Neural progenitor cell (in vitro differentiated cells): ENCODE data around the gene EDAR. TPM values are rescaled to one million over a fixed set of nuclear protein-coding genes. Genes with fewer than 3 reads are reported as not detected.

ENCODE experiments used
- DNase-seq: peaks from one replicate; pipeline ENCODE4 v3.0.0-alpha.2; 2016; ENCODE audit warnings: low spot score
- H2AFZ ChIP-seq: fragments of 200-600 bp; sonication (generic); replicated peaks from 2 replicates; pipeline ENCODE4 v1.6.1; 2016; ENCODE audit warnings: antibody characterized with exemption
- H3F3A ChIP-seq: fragments of 200-600 bp; sonication (generic); 2 replicates; pipeline ENCODE4 v1.6.1; 2016; ENCODE audit warnings: antibody characterized with exemption, low read depth
- H3K27ac ChIP-seq: fragments of 200-600 bp; sonication (generic); 2 replicates; pipeline ENCODE4 v1.5.1; 2016; ENCODE audit warnings: mild to moderate bottlenecking
- H3K27me3 ChIP-seq: fragments of 200-600 bp; sonication (generic); 2 replicates; pipeline ENCODE4 v1.6.1; 2016; ENCODE audit warnings: mild to moderate bottlenecking, moderate library complexity
- H3K36me3 ChIP-seq: fragments of 200-600 bp; sonication (generic); 2 replicates; pipeline ENCODE4 v1.5.1; 2016
- H3K4me1 ChIP-seq: fragments of 200-600 bp; sonication (generic); 2 replicates; pipeline ENCODE4 v1.6.1; 2016; ENCODE audit warnings: mixed run types
- H3K4me2 ChIP-seq: fragments of 200-600 bp; sonication (generic); 2 replicates; pipeline ENCODE4 v1.6.1; 2016
- H3K4me3 ChIP-seq: fragments of 200-600 bp; sonication (generic); 2 replicates; pipeline ENCODE4 v1.5.1; 2016
- H3K79me2 ChIP-seq: fragments of 200-600 bp; sonication (generic); 2 replicates; pipeline ENCODE4 v1.6.1; 2016; ENCODE audit warnings: low read depth
- H3K9ac ChIP-seq: fragments of 200-600 bp; sonication (generic); 2 replicates; pipeline ENCODE4 v1.6.1; 2016
- H3K9me3 ChIP-seq: fragments of 200-600 bp; sonication (generic); 2 replicates; pipeline ENCODE4 v1.5.1; 2016; ENCODE audit warnings: low read depth
- H4K20me1 ChIP-seq: fragments of 200-600 bp; sonication (generic); 2 replicates; pipeline ENCODE4 v1.6.1; 2016; ENCODE audit warnings: low read depth
- H3K27ac Mint-ChIP-seq: 3 replicates; pipeline ENCODE4 v1.8.0; 2021; ENCODE audit warnings: mixed read lengths
- H3K27me3 Mint-ChIP-seq: 2 replicates; pipeline ENCODE4 v1.8.0; 2022; ENCODE audit warnings: low read depth, mild to moderate bottlenecking, inconsistent platforms, moderate library complexity, mixed read lengths; ENCODE audit not compliant: insufficient read depth
- H3K36me3 Mint-ChIP-seq: 3 replicates; pipeline ENCODE4 v1.8.0; 2021; ENCODE audit warnings: mixed read lengths
- H3K4me1 Mint-ChIP-seq: 3 replicates; pipeline ENCODE4 v1.8.0; 2021; ENCODE audit warnings: mixed read lengths
- H3K4me3 Mint-ChIP-seq: 3 replicates; pipeline ENCODE4 v1.8.0; 2021; ENCODE audit warnings: mild to moderate bottlenecking, moderate library complexity, mixed read lengths
- H3K9me3 Mint-ChIP-seq: 3 replicates; pipeline ENCODE4 v1.8.0; 2020; ENCODE audit warnings: mixed read lengths
- CTCF ChIP-seq: fragments of 200-600 bp; sonication (generic); IDR thresholded peaks from 2 replicates; pipeline ENCODE4 v1.5.1; 2017; ENCODE audit warnings: antibody characterized with exemption, mild to moderate bottlenecking
- EZH2 ChIP-seq: fragments of 200-600 bp; sonication (generic); IDR thresholded peaks from 2 replicates; pipeline ENCODE4 v1.6.1; 2017; ENCODE audit warnings: antibody characterized with exemption, mild to moderate bottlenecking, moderate library complexity
- EZH2phosphoT487 ChIP-seq: fragments of 200-600 bp; sonication (generic); IDR thresholded peaks from 2 replicates; pipeline ENCODE4 v1.6.1; 2017; ENCODE audit warnings: antibody characterized with exemption
- total RNA-seq: library from RNA; depleted of rRNA; stranded (reverse); fragments of >200 nt; gene quantifications from 2 replicates; pipeline ENCODE4 v1.2.3, GENCODE V29; 2015; ENCODE audit warnings: low replicate concordance

EDAR gene
- total RNA-seq, 1 donor from 2014 or later = not detected

- no peak overlapping the region for H3K9ac ChIP-seq
- TF ChIP-seq EZH2 = peak; percentile 63
- TF ChIP-seq CTCF = no peak
- TF ChIP-seq EZH2phosphoT487 = peak; percentile 69
- H3K27me3 Mint-ChIP-seq = peaks cover 15% of the 10 kb centered on the region
- H3K36me3 ChIP-seq = no peaks in the 10 kb centered on the region
- peaks cover 24% of the 10 kb centered on the region for H3K4me1 ChIP-seq
- H3K79me2 ChIP-seq = no peaks in the 10 kb centered on the region
- H3K27ac Mint-ChIP-seq = peak overlapping the region; percentile 83
- peaks cover 36% of the 10 kb centered on the region for H3K4me1 Mint-ChIP-seq
- H3K9me3 ChIP-seq = no peaks in the 10 kb centered on the region
- peaks cover 9% of the 10 kb centered on the region for H3K9me3 Mint-ChIP-seq
- peaks cover 14% of the 10 kb centered on the region for H3F3A ChIP-seq
- H3K27me3 ChIP-seq = peaks cover 49% of the 10 kb centered on the region
- H2AFZ ChIP-seq = peak overlapping the region; percentile 85
- peak overlapping the region; percentile 85 for H3K4me2 ChIP-seq
- H3K4me3 ChIP-seq = peak overlapping the region; percentile 49
- DNase-seq = peak; percentile 66
- H3K27ac ChIP-seq = no peak overlapping the region
- H4K20me1 ChIP-seq = no peaks in the 10 kb centered on the region
- H3K4me3 Mint-ChIP-seq = peak overlapping the region; percentile 75
- peaks cover 5% of the 10 kb centered on the region for H3K36me3 Mint-ChIP-seq
Observed at GRCh38 chr2:109031476-109032228, 42.6 kb upstream of the EDAR start.

- H3K9me3 ChIP-seq = no peaks in the 10 kb centered on the region
- peak overlapping the region; percentile 73 for H3K4me3 Mint-ChIP-seq
- no peaks in the 10 kb centered on the region for H4K20me1 ChIP-seq
- H3K4me1 ChIP-seq = peaks cover 24% of the 10 kb centered on the region
- no peak for DNase-seq
- no peak overlapping the region for H3K27ac Mint-ChIP-seq
- H3K9ac ChIP-seq = no peak overlapping the region
- H2AFZ ChIP-seq = peak overlapping the region; percentile 85
- H3K9me3 Mint-ChIP-seq = peaks cover 9% of the 10 kb centered on the region
- no peaks in the 10 kb centered on the region for H3K36me3 ChIP-seq
- peaks cover 36% of the 10 kb centered on the region for H3K4me1 Mint-ChIP-seq
- H3K79me2 ChIP-seq = no peaks in the 10 kb centered on the region
- H3K36me3 Mint-ChIP-seq = peaks cover 5% of the 10 kb centered on the region
- peaks cover 49% of the 10 kb centered on the region for H3K27me3 ChIP-seq
- H3F3A ChIP-seq = peaks cover 14% of the 10 kb centered on the region
- peak overlapping the region; percentile 49 for H3K4me3 ChIP-seq
- H3K27ac ChIP-seq = no peak overlapping the region
- no peak for TF ChIP-seq CTCF
- no peak for TF ChIP-seq EZH2phosphoT487
- no peak for TF ChIP-seq EZH2
- peak overlapping the region; percentile 85 for H3K4me2 ChIP-seq
- peaks cover 15% of the 10 kb centered on the region for H3K27me3 Mint-ChIP-seq
Observed at GRCh38 chr2:109030870-109031475, 42.0 kb upstream of the EDAR start.

GRCh38 chr2:109029490-109030201 is 40.6 kb upstream of the EDAR start:
- no peak for TF ChIP-seq EZH2
- TF ChIP-seq EZH2phosphoT487 = no peak
- no peak for TF ChIP-seq CTCF
- H3K27me3 Mint-ChIP-seq = peaks cover 15% of the 10 kb centered on the region
- H3K27ac Mint-ChIP-seq = peak overlapping the region; percentile 68

More at GRCh38 chr2:109029490-109030201, 40.6 kb upstream of the EDAR start:
- no peaks in the 10 kb centered on the region for H3K9me3 ChIP-seq
- no peaks in the 10 kb centered on the region for H4K20me1 ChIP-seq
- H3F3A ChIP-seq = peaks cover 14% of the 10 kb centered on the region
- no peak overlapping the region for H3K4me3 ChIP-seq
- H3K9me3 Mint-ChIP-seq = peaks cover 6% of the 10 kb centered on the region
- peak overlapping the region; percentile 50 for H3K4me2 ChIP-seq
- H3K4me1 ChIP-seq = peaks cover 24% of the 10 kb centered on the region
- peaks cover 44% of the 10 kb centered on the region for H3K27me3 ChIP-seq
- peak; percentile 54 for DNase-seq
- peaks cover 39% of the 10 kb centered on the region for H3K4me1 Mint-ChIP-seq
- no peaks in the 10 kb centered on the region for H3K79me2 ChIP-seq
- H3K9ac ChIP-seq = no peak overlapping the region
- H2AFZ ChIP-seq = no peak overlapping the region
- no peaks in the 10 kb centered on the region for H3K36me3 ChIP-seq
- H3K4me3 Mint-ChIP-seq = peak overlapping the region; percentile 2
- H3K27ac ChIP-seq = no peak overlapping the region
- peaks cover 5% of the 10 kb centered on the region for H3K36me3 Mint-ChIP-seq
